Mucosa of descending colon (tissue), 3 donors: ENCODE measurements around the gene HCAR3. TPM values are rescaled to one million over a fixed set of nuclear protein-coding genes. Genes with fewer than 3 reads are reported as not detected.
"Not testable (repeated sequence)": the region's sequence is repeated elsewhere in the genome, so short reads cannot be mapped to it uniquely, and the experiment has no call there.

ENCODE experiments used
- ATAC-seq: fragments of 200-7000 bp; cut with Tn5 transposase; one replicate; pipeline ENCODE4 v1.9.1; 2020; ENCODE audit warnings: mild to moderate bottlenecking, moderate library complexity
- DNase-seq, 3 donors: peaks; one replicate each; pipeline ENCODE4 v3.0.0-alpha.2; 2020
- H3K36me3 ChIP-seq: fragments of 200-600 bp; one replicate; pipeline ENCODE4 v1.8.0; 2021; ENCODE audit warnings: low read depth, mild to moderate bottlenecking
- H3K4me1 ChIP-seq: fragments of 200-600 bp; one replicate; pipeline ENCODE4 v1.8.0; 2021; ENCODE audit warnings: low read depth, mild to moderate bottlenecking
- H3K4me3 ChIP-seq: fragments of 200-600 bp; one replicate; pipeline ENCODE4 v1.8.0; 2021; ENCODE audit warnings: mild to moderate bottlenecking
- H3K9me3 ChIP-seq: fragments of 200-600 bp; one replicate; pipeline ENCODE4 v1.8.0; 2021; ENCODE audit warnings: mild to moderate bottlenecking
- intact Hi-C, 2 donors: fragments of 100-400 bp; cut with DNase I in 1 of 2; cut with micrococcal nuclease in 1 of 2; formaldehyde crosslinking; loops; one replicate each; pipeline versions ENCODE4 v1.11.0 to v1.11.1; 2022; cut with DNase I, micrococcal nuclease
- total RNA-seq, 3 donors: library from RNA; stranded (reverse); fragmentation: NEBNext Ultra II Directional in 2 of 3; extraction: Animal tissue kit (Norgen Biotek cat#: 25700) in 2 of 3; gene quantifications; one replicate each; pipeline versions ENCODE4 v1.2.1 to v1.2.4, GENCODE V29; 2021 to 2023
- TF ChIP-seq, protein P1 (sequence below): fragments of 200-600 bp; IDR thresholded peaks from one replicate; pipeline ENCODE4 v1.8.0; 2022; ENCODE audit warnings: antibody characterized with exemption, mild to moderate bottlenecking
- donor health status: DM: no; HTN: no; CAD: no; lungs with moderate emphysema.
- donor health status: DM: no; HTN: no; CAD: no.
- donor health status: DM: no; HTN: yes; CAD: no.

The HCAR3 gene
- total RNA-seq, 3 donors from 2014 or later = 1.6 TPM; not detected in 2

DNA sequence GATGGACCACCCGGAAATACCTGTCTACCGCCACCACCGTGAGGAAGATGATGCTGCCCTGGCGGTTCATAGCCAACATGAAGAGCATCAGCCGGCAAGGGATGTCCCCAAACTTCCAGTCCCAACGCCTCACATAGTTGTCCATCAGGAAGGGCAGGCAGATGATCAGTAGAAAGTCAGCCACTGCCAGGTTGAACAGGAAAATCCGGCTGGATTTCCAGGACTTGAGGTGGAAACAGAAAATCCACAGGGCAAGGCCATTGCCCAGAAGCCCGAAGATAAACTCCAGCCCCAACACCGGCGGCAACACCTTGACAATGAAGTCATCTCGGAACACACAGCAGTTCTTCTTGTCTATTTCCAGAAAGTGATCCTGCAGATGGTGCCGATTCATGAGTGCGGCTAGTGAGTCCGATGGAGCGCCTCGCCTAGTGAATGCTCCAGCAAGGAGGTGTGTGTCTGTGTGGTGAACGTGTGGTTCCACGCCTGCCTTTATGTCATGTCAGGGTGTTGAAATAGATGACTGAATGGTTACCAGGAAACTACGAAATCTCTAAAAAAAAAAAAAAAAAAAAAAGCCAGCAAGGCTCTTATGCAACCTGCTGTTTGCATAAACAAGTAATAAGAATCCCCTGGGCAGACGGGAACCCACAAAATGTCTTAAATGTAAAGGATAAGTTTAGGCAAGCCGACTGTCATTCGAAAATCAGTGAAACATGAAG, 13.6 kb downstream of the HCAR3 start, which contains the start of gene HCAR2:
Gene HCAR2 (minus strand): TSS at position 468 of the 722 bp plus-strand sequence. CDS start 74 bp downstream, at position 394.
- H3K4me1 ChIP-seq, intact Hi-C loops, H3K9me3 ChIP-seq, DNase-seq, H3K4me3 ChIP-seq, H3K36me3 ChIP-seq: not testable (repeated sequence)
- peak; percentile 31 for ATAC-seq

DNA sequence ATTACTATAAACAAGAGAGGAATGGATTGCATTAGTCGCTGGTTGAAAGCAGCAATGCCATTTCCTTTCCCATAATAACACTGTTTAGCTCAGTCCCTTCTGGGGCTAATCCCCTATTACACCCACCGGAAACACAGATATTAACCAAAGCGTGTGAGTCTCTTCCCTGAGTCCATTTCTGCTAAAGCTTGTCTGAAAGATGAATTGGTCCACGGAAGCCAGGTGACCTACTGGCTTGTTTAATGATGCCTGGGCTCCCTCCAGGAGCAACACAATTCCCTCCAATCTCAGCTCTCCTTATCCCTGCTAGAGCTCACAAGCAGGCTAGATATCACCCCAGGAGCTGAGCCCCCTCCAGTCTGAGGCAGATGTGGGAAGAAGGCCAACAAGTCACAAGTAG, 15.1 kb downstream of the HCAR3 start:
- H3K4me1 ChIP-seq, H3K9me3 ChIP-seq, intact Hi-C loops, DNase-seq, H3K4me3 ChIP-seq, H3K36me3 ChIP-seq, ATAC-seq: not testable (repeated sequence)

DNA sequence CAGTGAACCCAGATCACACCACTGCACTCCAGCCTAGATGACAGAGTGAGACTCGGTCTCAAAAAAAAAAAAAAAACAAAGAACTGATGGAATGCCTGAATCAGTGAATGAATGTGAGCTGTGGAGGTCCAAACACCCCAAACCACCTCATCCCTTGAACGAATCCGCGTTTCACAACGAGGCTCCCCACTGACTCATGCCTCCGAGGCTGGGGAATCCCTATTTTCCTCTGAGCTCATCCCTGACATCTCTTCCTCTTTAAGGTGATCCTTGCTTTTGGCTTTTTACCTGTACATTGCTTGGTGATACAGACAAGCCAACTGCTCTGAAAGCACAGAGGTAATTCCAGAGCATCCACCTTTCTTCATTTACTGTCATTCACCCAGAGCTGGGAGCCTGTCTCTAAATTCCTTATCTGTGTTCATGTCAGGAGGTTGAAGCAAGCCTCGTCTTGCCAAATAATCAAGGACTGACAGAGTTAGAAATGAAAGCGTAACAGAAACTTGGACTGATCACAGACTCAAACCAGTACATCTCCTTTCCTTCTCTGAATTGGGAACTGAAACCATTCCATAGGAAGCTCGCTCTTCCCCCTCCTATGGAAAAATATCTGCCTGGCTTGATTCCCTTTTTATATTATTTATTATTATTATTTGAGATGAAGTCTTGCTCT, 16.4 kb downstream of the HCAR3 start:
- peak; percentile 16 for ATAC-seq
- H3K36me3 ChIP-seq, H3K4me1 ChIP-seq, DNase-seq, H3K9me3 ChIP-seq, intact Hi-C loops, H3K4me3 ChIP-seq: not testable (repeated sequence)

DNA sequence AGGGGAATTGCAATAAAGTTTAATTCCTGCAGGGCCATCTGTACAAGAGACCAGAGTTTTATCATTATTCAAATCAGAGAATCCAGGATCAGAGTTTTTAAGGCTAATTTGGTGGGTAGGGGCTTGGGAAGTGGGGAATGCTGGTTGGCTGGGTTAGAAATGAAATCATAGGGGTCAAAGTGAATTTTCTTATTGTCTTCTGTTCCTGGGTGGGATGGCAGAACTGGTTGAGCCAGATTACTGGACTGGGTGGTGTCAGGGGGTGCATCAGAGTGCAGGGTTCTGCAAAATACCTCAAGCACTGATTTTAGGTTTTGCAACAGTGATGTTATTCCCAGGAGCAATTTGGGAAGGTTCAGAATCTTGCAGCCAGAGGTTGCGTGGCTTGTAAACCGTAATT, 19.7 kb downstream of the HCAR3 start:
- DNase-seq, H3K4me3 ChIP-seq, intact Hi-C loops, H3K4me1 ChIP-seq, H3K9me3 ChIP-seq, ATAC-seq, H3K36me3 ChIP-seq: not testable (repeated sequence)

DNA sequence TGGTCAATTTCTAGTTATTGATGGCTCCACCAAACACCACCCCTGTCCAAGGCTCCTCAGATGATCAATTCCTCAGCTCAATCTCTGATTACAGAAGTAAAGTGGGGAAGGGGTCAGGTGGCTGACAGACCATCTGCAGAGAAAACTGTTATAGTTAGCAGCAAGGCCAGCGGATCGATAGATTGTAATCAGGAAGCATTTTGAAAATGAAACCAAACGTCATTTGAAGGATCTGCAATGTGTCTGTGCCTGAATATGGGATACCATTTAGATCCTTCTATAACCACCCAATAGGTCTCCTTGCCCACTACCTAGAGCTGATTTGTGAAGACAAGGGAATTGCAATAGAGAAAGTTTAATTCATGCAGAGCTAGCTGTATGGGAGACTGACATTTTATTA, 25.0 kb downstream of the HCAR3 start:
- ATAC-seq (no peak), DNase-seq (no peak)
- H3K9me3 ChIP-seq = no peaks in the 10 kb centered on the region
- intact Hi-C loops = no loop called here
- no peak overlapping the region for H3K4me3 ChIP-seq
- H3K36me3 ChIP-seq = no peaks in the 10 kb centered on the region
- TF ChIP-seq, protein P1, sequence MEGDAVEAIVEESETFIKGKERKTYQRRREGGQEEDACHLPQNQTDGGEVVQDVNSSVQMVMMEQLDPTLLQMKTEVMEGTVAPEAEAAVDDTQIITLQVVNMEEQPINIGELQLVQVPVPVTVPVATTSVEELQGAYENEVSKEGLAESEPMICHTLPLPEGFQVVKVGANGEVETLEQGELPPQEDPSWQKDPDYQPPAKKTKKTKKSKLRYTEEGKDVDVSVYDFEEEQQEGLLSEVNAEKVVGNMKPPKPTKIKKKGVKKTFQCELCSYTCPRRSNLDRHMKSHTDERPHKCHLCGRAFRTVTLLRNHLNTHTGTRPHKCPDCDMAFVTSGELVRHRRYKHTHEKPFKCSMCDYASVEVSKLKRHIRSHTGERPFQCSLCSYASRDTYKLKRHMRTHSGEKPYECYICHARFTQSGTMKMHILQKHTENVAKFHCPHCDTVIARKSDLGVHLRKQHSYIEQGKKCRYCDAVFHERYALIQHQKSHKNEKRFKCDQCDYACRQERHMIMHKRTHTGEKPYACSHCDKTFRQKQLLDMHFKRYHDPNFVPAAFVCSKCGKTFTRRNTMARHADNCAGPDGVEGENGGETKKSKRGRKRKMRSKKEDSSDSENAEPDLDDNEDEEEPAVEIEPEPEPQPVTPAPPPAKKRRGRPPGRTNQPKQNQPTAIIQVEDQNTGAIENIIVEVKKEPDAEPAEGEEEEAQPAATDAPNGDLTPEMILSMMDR = no peak
- H3K4me1 ChIP-seq = no peaks in the 10 kb centered on the region

DNA sequence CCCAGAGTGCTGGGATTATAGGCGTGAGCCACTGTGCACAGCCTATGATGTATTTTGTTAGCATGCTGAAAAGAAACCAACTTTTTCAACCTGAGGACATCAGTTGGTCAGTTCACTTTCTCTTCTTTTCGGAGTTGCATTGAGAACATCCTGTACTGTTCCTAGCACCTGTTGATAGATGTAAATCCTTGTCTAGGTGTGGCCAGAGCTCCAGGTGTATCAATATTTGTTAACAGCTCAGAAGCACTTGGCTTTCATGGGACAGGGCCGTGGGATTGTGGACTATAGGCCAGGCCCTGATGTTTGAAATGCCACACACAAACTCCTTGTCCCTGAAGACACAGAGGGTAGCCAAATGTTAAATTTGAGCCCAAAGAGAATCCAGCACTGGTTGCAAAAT, 28.3 kb downstream of the HCAR3 start:
- no peak overlapping the region for H3K4me3 ChIP-seq
- peak in 1 of 3 donors; percentile 13 for DNase-seq
- intact Hi-C loops = no loop called here
- TF ChIP-seq, protein P1 = no peak
- H3K9me3 ChIP-seq = no peaks in the 10 kb centered on the region
- H3K36me3 ChIP-seq = no peaks in the 10 kb centered on the region
- no peaks in the 10 kb centered on the region for H3K4me1 ChIP-seq
- ATAC-seq = peak; percentile 93

DNA sequence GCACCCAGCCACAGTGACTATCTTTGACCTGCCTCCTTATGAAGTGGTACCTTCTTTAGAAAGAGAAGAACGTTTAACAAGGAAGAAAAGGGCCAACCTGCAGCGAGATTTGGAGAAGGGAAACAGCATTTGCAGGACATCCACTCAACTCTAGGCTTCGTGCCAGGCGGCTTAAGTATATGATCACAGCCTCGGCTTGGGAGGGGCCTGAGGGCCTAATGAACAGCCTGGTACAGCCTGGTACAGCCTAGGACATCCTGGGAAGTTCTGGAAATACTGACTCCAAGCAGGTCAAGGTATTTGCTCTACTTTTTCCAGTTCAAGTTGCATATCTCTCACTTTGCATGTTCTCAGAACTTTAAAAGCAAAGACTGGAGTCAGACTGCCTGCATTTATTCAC, 29.5 kb downstream of the HCAR3 start:
- Histone ChIP-seq H3K4me1 (no peaks in the 10 kb centered on the region), H3K4me3 (no peak overlapping the region), H3K36me3 (no peaks in the 10 kb centered on the region), H3K9me3 (no peaks in the 10 kb centered on the region)
- intact Hi-C loops = no loop called here
- peak; percentile 35 to 71 (median 55) for DNase-seq
- TF ChIP-seq, protein P1 = no peak
- peak; percentile 79 for ATAC-seq
